HepG2 (cell line): Measurements from ENCODE around the gene ZNF428. TPM values are rescaled to one million over a fixed set of nuclear protein-coding genes. Genes with fewer than 3 reads are reported as not detected.

Experiments used
- ATF3 ChIP-seq: sonication (generic); formaldehyde crosslinking; IDR thresholded peaks from 2 replicates; pipeline ENCODE4 v1.4.0; 2020; ENCODE audit warnings: missing genetic modification reagents
- EP300 ChIP-seq, 3 experiments: sonication (generic) in 1 of 3; formaldehyde crosslinking in 1 of 3; IDR thresholded peaks; 2 replicates each; pipeline versions ENCODE4 v1.5.1 to v1.6.1; 2011 to 2020; ENCODE audit warnings: low read depth in 2 of 3, low read length in 2 of 3, borderline replicate concordance in 1 of 3, improper control_type of control experiment in 1 of 3, mild to moderate bottlenecking in 1 of 3, missing genetic modification reagents in 1 of 3, moderate library complexity in 1 of 3
- GFI1 ChIP-seq: sonication (generic); formaldehyde crosslinking; IDR thresholded peaks from 2 replicates; pipeline ENCODE4 v1.5.0; 2020; ENCODE audit warnings: missing genetic modification reagents, mild to moderate bottlenecking, borderline replicate concordance
- IKZF4 ChIP-seq: sonication (generic); formaldehyde crosslinking; IDR thresholded peaks from 2 replicates; pipeline ENCODE4 v1.5.1; 2020; ENCODE audit warnings: borderline replicate concordance, mild to moderate bottlenecking, low read depth, missing genetic modification reagents; ENCODE audit errors: not compliant biosample characterization
- JUN ChIP-seq: sonication (generic); formaldehyde crosslinking; IDR thresholded peaks from 2 replicates; pipeline ENCODE4 v1.4.0; 2020; ENCODE audit warnings: mild to moderate bottlenecking, missing genetic modification reagents
- KIAA2018 ChIP-seq: sonication (generic); formaldehyde crosslinking; IDR thresholded peaks from 2 replicates; pipeline ENCODE4 v1.5.0; 2020; ENCODE audit warnings: mild to moderate bottlenecking, missing genetic modification reagents, borderline replicate concordance
- SETDB1 ChIP-seq: sonication (generic); formaldehyde crosslinking; IDR thresholded peaks from 2 replicates; pipeline ENCODE4 v1.5.1; 2020; ENCODE audit warnings: missing genetic modification reagents, mild to moderate bottlenecking, borderline replicate concordance
- SMAD9 ChIP-seq: sonication (generic); formaldehyde crosslinking; IDR thresholded peaks from 2 replicates; pipeline ENCODE4 v1.5.1; 2020; ENCODE audit warnings: mild to moderate bottlenecking, missing genetic modification reagents
- SPEN ChIP-seq: sonication (generic); formaldehyde crosslinking; IDR thresholded peaks from 2 replicates; pipeline ENCODE4 v1.5.1; 2020; ENCODE audit warnings: low read depth, mild to moderate bottlenecking, missing genetic modification reagents
- TCF7 ChIP-seq: sonication (generic); IDR thresholded peaks from 2 replicates; pipeline ENCODE4 v1.6.1; 2016; ENCODE audit warnings: antibody characterized with exemption, low read depth
- ZFP82 ChIP-seq: sonication (generic); formaldehyde crosslinking; IDR thresholded peaks from 2 replicates; pipeline ENCODE4 v1.5.1; 2020; ENCODE audit warnings: mild to moderate bottlenecking, missing genetic modification reagents, borderline replicate concordance
- ZNF3 ChIP-seq: IDR thresholded peaks from 2 replicates; pipeline ENCODE4 v1.7.0; 2017; ENCODE audit warnings: inconsistent platforms
- ZNF326 ChIP-seq: sonication (generic); formaldehyde crosslinking; IDR thresholded peaks from 2 replicates; pipeline ENCODE4 v1.4.0; 2020; ENCODE audit warnings: missing genetic modification reagents, borderline replicate concordance
- ZNF382 ChIP-seq: sonication (generic); formaldehyde crosslinking; IDR thresholded peaks from 2 replicates; pipeline ENCODE4 v1.5.0; 2020; ENCODE audit warnings: missing genetic modification reagents, mild to moderate bottlenecking, borderline replicate concordance
- ZNF678 ChIP-seq: sonication (generic); formaldehyde crosslinking; IDR thresholded peaks from 2 replicates; pipeline ENCODE4 v1.4.0; 2020; ENCODE audit warnings: mild to moderate bottlenecking, missing genetic modification reagents
- ZNF781 ChIP-seq: sonication (generic); formaldehyde crosslinking; IDR thresholded peaks from 2 replicates; pipeline ENCODE4 v1.5.1; 2020; ENCODE audit warnings: borderline replicate concordance, mild to moderate bottlenecking, missing genetic modification reagents; ENCODE audit errors: not compliant biosample characterization
- ZSCAN22 ChIP-seq: sonication (generic); formaldehyde crosslinking; IDR thresholded peaks from 2 replicates; pipeline ENCODE4 v1.4.0; 2020; ENCODE audit warnings: mild to moderate bottlenecking, missing genetic modification reagents
- polyA plus RNA-seq, 8 experiments: library from polyadenylated mRNA; depleted of rRNA in 3 of 8; stranded (reverse) in 7 of 8; unstranded in 1 of 8; fragments of >200 nt; fragmentation: Illumina TruSeq in 4 of 8; extraction: Trizol in 4 of 8; gene quantifications; 2 replicates each; pipeline versions ENCODE4 v1.2.1 to v1.2.3, GENCODE V29; 2011 to 2016; ENCODE audit warnings: low read depth in 4 of 8, missing spikeins in 1 of 8, mixed read lengths in 1 of 8; ENCODE audit not compliant: insufficient read depth in 1 of 8
- total RNA-seq, 5 experiments: library from RNA; depleted of rRNA; stranded (reverse); fragments of >200 nt; fragmentation: Illumina TruSeq; extraction: Trizol; gene quantifications; 2 replicates each; pipeline ENCODE4 v1.2.3, GENCODE V29; 2016; ENCODE audit warnings: low read depth in 1 of 5
- TF ChIP-seq, protein P1 (sequence below): sonication (generic); formaldehyde crosslinking; IDR thresholded peaks from 2 replicates; pipeline ENCODE4 v1.8.0; 2022; ENCODE audit warnings: low read depth, missing genetic modification reagents

Gene ZNF428
- total and polyA plus RNA-seq, 2 of the 13 experiments (the other 11 are each of a cell fraction or from before 2014, with no cell fraction given) = 10.4 to 26.9 TPM

DNA sequence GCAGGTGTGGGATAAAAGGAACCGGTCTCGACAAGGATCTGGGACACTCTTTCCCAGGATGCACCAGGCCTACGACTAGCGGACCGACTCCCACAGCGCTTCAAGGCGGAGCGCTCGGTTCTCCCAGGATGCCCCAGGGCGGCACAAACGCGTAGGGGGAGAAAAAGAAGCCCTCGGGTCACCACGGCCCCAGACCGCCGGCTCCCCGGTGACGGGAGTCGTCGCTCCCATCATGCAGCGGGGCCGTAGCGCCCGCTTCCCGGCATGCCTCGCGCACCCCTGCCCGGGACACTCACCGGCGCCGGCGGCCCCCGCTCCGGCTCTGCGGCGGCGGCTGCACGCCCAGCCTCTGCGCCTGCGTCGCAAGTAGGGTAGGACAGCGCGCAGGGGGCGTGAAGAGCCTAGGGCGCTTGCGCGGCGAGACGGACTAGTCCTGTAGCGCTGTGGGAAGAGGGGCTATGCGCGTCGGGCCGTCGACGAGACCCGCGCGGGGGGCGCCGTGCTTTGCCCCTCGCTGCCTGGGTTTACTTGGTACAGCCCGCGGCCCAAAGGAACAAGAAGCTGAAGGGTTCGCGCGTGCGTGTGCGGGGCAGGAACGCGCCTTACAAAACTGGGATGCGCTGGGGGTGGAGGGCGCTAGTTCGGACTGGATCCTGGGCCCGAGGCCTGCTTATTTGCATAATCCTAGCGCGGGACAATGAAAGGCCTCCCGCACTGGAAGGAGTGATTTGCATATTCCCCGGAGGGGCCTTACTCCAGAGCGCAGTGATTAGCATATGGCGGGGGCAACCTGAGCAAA is at the start of gene ZNF428 (continued):
- TF ChIP-seq IKZF4 (CRISPR knock-in tag) (peak; percentile 57), ATF3 (CRISPR knock-in tag) (no peak), SPEN (peak; percentile 88), ZNF326 (CRISPR knock-in tag) (no peak), SMAD9 (no peak), TCF7 (0 out of 2 replicates have a peak, but pooled peaks have one; percentile 18), ZNF781 (peak; percentile 61), ZNF382 (CRISPR knock-in tag) (no peak), KIAA2018 (CRISPR knock-in tag) (no peak), GFI1 (CRISPR knock-in tag) (peak; percentile 67; the same call in 1 of the 2 replicates), ZNF3 (CRISPR knock-in tag) (no peak), JUN (CRISPR knock-in tag) (0 out of 2 replicates have a peak, but pooled peaks have one; percentile 27), ZNF678 (CRISPR knock-in tag) (peak; percentile 88; the same call in 1 of the 2 replicates), SETDB1 (no peak), ZFP82 (peak; percentile 92; the same call in 1 of the 2 replicates), EP300 (IDR thresholded peaks at IDR 0.05; ENCODE audit: low read depth in 2 of 2, low read length in 2 of 2) (no peak), EP300 (CRISPR knock-in tag; IDR thresholded peaks at IDR 0.05; ENCODE audit: borderline replicate concordance) (no peak), ZSCAN22 (CRISPR knock-in tag) (0 out of 2 replicates have a peak, but pooled peaks have one; percentile 56)
- TF ChIP-seq, protein P1, sequence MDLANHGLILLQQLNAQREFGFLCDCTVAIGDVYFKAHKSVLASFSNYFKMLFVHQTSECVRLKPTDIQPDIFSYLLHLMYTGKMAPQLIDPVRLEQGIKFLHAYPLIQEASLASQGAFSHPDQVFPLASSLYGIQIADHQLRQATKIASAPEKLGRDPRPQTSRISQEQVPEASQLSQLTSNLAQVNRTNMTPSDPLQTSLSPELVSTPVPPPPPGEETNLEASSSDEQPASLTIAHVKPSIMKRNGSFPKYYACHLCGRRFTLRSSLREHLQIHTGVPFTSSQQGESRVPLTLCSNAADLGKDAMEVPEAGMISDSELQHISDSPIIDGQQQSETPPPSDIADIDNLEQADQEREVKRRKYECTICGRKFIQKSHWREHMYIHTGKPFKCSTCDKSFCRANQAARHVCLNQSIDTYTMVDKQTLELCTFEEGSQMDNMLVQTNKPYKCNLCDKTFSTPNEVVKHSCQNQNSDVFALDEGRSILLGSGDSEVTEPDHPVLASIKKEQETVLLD (CRISPR knock-in tag) = peak; percentile 98
